ENCODE data around the gene SLC2A5. TPM values are rescaled to one million over a fixed set of nuclear protein-coding genes. Genes with fewer than 3 reads are reported as not detected.

SLC2A5 gene
- total and polyA plus RNA-seq, 9 of the 15 experiments (the other 6 are each of a cell fraction or from before 2014, with no cell fraction given), result 0.08 TPM; not detected in 8

DNA sequence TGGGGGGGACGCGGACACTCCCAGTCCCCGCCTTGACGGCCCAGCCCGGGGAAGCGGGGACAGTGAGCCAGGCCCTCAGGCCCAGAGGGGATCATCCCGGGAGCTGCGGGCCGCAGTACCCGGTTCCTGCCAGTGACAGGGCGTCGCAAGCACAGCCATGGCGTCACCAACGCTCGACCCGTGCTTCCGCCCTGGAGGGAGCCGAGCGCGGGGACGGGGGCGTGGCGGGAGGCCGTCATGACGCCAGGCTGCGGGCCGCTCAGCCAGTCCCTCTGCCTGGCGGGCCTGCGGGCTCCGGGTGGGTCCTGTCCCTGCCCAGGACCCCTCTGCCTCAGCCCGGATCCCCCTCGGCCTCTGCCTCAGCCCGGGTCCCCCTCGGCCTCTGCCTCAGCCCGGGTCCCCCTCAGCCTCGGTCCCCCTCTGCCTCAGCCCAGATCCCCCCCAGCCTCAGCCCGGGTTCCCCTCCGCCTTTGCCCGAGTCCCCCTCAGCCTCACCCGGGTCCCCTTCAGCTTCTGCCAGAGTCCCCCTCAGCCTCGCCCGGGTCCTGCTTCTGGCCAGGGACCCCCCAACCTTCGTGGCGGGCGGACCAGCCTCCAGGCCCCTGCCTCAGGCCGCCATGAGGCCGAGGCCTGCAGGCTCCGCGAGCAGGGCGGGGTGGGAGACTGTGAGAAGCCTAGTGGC lies 2.3 kb upstream of the SLC2A5 start (continued):
- TF ChIP-seq ZNF395 (CRISPR knock-in tag; IDR thresholded peaks at IDR 0.05), result no peak
- 0 out of 2 replicates have a peak, but pooled peaks have one; percentile 9 for TF ChIP-seq SPI1 (IDR thresholded peaks at IDR 0.05; ENCODE audit: borderline replicate concordance, low read depth, low read length)
- TF ChIP-seq SIN3B (IDR thresholded peaks at IDR 0.05; ENCODE audit: low read depth), result no peak
- TF ChIP-seq ZNF212 (CRISPR knock-in tag; IDR thresholded peaks at IDR 0.05), result no peak
- TF ChIP-seq HDAC6 (IDR thresholded peaks at IDR 0.05; ENCODE audit: low read depth, low read length), result no peak
- no peak for TF ChIP-seq TEAD4 (IDR thresholded peaks at IDR 0.05; ENCODE audit: low read length)
- no peak for TF ChIP-seq TEAD4 (CRISPR knock-in tag; IDR thresholded peaks at IDR 0.05; ENCODE audit: borderline replicate concordance)
- no peak for TF ChIP-seq TRIM24 (IDR thresholded peaks at IDR 0.05)
- TF ChIP-seq, protein P1, sequence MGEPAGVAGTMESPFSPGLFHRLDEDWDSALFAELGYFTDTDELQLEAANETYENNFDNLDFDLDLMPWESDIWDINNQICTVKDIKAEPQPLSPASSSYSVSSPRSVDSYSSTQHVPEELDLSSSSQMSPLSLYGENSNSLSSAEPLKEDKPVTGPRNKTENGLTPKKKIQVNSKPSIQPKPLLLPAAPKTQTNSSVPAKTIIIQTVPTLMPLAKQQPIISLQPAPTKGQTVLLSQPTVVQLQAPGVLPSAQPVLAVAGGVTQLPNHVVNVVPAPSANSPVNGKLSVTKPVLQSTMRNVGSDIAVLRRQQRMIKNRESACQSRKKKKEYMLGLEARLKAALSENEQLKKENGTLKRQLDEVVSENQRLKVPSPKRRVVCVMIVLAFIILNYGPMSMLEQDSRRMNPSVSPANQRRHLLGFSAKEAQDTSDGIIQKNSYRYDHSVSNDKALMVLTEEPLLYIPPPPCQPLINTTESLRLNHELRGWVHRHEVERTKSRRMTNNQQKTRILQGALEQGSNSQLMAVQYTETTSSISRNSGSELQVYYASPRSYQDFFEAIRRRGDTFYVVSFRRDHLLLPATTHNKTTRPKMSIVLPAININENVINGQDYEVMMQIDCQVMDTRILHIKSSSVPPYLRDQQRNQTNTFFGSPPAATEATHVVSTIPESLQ (CRISPR knock-in tag; IDR thresholded peaks at IDR 0.05), result no peak
- TF ChIP-seq, protein P2, sequence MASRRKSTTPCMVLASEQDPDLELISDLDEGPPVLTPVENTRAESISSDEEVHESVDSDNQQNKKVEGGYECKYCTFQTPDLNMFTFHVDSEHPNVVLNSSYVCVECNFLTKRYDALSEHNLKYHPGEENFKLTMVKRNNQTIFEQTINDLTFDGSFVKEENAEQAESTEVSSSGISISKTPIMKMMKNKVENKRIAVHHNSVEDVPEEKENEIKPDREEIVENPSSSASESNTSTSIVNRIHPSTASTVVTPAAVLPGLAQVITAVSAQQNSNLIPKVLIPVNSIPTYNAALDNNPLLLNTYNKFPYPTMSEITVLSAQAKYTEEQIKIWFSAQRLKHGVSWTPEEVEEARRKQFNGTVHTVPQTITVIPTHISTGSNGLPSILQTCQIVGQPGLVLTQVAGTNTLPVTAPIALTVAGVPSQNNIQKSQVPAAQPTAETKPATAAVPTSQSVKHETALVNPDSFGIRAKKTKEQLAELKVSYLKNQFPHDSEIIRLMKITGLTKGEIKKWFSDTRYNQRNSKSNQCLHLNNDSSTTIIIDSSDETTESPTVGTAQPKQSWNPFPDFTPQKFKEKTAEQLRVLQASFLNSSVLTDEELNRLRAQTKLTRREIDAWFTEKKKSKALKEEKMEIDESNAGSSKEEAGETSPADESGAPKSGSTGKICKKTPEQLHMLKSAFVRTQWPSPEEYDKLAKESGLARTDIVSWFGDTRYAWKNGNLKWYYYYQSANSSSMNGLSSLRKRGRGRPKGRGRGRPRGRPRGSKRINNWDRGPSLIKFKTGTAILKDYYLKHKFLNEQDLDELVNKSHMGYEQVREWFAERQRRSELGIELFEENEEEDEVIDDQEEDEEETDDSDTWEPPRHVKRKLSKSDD (conservative IDR thresholded peaks at IDR 0.05; ENCODE audit: low read length), result no peak
- no peak for TF ChIP-seq SMARCA5 (IDR thresholded peaks at IDR 0.05)
- no peak for TF ChIP-seq ZNF644 (tag; IDR thresholded peaks at IDR 0.05; ENCODE audit: low read depth)
- no peak for TF ChIP-seq ZFP30 (CRISPR knock-in tag; IDR thresholded peaks at IDR 0.05; ENCODE audit: borderline replicate concordance)
- no peak for TF ChIP-seq POLR3A (IDR thresholded peaks at IDR 0.05; ENCODE audit: borderline replicate concordance, extremely low read depth, insufficient read depth, insufficient read length)
- TF ChIP-seq, protein P3, sequence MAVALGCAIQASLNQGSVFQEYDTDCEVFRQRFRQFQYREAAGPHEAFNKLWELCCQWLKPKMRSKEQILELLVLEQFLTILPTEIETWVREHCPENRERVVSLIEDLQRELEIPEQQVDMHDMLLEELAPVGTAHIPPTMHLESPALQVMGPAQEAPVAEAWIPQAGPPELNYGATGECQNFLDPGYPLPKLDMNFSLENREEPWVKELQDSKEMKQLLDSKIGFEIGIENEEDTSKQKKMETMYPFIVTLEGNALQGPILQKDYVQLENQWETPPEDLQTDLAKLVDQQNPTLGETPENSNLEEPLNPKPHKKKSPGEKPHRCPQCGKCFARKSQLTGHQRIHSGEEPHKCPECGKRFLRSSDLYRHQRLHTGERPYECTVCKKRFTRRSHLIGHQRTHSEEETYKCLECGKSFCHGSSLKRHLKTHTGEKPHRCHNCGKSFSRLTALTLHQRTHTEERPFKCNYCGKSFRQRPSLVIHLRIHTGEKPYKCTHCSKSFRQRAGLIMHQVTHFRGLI (CRISPR knock-in tag; IDR thresholded peaks at IDR 0.05), result no peak
- TF ChIP-seq ZNF280A (IDR thresholded peaks at IDR 0.05; ENCODE audit: low read depth, partially characterized antibody), result no peak
- TF ChIP-seq E2F5 (CRISPR knock-in tag; IDR thresholded peaks at IDR 0.05), result no peak
